GM18511 (cell line): ENCODE measurements around the gene TCTN3.
"Not testable (repeated sequence)": the region's sequence is repeated elsewhere in the genome, so short reads cannot be mapped to it uniquely, and the experiment has no call there.

Source experiments
- ATAC-seq: cut with Tn5 transposase; IDR thresholded peaks from one replicate; pipeline ENCODE4 v1.9.1; 2021; ENCODE audit warnings: mild to moderate bottlenecking, moderate library complexity; ENCODE audit not compliant: unreplicated experiment

Gene TCTN3

DNA sequence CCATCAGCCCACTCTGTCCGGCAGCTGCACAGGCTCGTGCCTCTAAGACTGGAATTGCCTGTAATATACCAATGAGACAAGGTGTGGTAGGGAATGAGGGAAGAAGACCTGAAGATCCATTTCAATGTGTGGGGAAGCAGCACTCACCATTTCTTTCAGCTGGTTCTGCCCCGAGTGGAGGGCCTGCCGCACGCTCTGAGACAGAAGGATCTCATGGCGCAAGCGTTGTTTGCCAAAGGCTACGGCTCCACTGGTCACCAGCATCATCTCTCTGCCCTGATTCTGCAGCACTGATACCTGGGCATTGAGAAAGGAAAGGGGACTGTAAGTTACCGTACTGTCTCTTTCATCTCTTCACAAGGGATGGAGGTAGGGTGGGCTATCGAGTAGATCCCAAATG, 56.6 kb downstream of the TCTN3 start:
- no peak for ATAC-seq

DNA sequence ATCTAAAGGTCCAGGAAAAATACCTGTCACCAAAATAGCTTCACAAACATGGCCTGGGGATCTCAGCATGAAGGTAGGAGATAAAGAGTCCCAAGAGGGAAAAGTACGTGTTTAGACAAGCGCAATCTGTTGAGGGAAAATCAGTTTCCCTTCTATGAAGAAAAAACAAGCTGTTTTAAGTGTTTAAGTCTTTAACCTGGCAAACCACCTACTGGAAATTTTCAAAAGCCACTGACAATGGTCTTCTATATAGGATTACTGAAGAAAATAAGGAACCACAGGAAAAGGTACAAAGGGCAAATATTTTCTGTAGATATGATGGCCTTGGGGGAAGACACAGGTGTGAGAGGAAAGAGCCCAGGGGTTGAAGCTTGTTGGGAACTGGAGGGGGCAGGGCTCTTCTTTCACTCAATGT, 58.4 kb downstream of the TCTN3 start:
- ATAC-seq = no peak

DNA sequence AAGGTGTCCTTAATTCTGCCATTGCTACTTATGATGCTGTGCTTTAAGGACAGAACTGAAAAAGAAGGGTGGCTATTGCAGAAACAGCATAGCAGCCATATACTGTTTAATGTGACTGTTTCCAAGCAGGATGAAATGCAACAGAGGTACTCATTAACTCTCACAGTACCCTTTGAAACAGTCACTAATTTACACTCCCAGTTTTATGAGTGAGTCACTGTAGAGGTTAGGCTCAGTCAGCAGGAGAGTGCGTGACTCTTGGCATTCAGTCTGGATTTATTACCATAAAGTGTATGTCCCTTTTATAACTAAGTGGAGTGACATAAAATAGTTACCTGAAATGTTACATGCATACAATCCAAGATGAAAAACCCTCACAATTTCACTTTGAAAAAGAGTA, 64.9 kb downstream of the TCTN3 start:
- no peak for ATAC-seq

DNA sequence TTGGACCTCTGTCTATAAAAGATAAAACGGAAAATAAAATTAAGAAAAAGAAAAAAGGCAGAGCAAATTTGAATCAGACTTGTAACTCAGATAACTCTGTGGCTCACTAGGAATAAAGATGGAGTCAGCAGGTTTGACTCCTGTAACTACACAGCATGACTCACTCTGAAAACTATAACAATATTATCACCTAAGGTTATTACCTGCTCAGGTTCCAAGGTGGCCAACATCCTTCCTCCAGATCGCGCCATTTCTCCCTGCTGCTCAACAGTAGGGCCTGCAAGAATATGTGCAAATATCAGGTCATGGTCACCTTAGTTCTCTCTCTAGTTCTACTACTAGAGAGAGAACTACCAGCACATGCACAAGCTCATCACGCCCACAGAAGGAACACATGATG, 67.2 kb downstream of the TCTN3 start:
- ATAC-seq = no peak

DNA sequence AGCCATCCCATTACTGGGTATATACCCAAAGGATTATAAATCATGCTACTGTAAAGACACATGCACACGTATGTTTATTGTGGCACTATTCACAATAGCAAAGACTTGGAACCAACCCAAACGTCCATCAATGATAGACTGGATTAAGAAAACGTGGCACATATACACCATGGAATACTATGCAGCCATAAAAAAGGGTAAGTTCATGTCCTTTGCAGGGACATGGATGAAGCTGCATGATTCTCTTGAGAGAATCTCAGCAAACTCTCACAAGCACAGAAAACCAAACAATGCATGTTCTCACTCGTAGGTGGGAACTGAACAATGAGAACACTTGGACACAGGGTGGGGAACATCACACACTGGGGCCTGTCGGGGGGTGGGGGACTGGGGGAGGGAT, 73.3 kb downstream of the TCTN3 start:
- not testable (repeated sequence) for ATAC-seq

DNA sequence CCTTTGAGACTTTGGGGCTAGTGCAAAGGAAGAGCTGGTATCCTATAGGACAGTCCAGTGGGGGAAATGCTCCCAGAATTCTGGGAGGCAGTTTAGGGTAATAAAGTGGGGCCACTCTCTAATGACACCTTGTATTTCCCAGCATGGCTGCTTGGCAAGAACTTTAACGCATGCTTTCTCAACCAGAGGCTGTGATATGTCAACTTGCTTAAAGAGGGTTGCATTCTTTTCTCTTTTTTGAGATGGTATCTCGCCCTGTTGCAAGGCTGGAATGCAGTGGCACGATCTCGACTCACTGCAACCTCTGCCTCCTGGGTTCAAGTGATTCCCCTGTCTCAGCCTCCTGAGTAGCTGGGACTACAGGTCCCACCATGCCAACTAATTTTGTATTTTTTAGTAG, 75.6 kb downstream of the TCTN3 start:
- no peak for ATAC-seq

DNA sequence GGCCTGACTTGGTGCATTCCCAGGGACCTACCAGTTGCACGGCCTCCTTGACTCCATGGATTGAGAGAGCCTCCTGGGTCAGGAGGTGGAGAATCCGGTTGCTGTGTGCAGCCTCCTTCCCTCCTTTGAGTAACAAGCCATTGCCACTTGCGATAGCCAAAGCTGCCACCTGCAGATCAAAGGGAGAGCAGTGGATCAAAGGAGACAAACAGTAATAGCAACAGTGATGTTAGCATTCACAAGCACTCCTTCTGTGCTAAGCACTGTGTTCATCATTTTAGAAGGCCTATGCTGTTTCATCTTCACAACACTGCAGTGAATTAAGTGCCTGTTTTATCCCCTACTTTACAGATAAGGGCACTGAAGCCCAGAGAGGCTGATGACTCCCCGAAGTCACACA, 77.3 kb downstream of the TCTN3 start:
- ATAC-seq = no peak
